IPS-20b (cell line): ENCODE measurements around the gene SIM2.

Experiments
- H3K27ac ChIP-seq: one replicate; pipeline ENCODE4 v1.5.1; 2013; ENCODE audit warnings: low read length
- H3K27me3 ChIP-seq: 2 replicates; pipeline ENCODE4 v1.6.1; 2013; ENCODE audit warnings: mild to moderate bottlenecking, low read length, inconsistent platforms; ENCODE audit not compliant: insufficient read depth
- H3K36me3 ChIP-seq: 2 replicates; pipeline ENCODE4 v1.6.1; 2013; ENCODE audit warnings: low read depth, mild to moderate bottlenecking, inconsistent platforms, low read length, moderate library complexity; ENCODE audit not compliant: insufficient read depth
- H3K4me1 ChIP-seq: 2 replicates; pipeline ENCODE4 v1.6.1; 2013; ENCODE audit warnings: mild to moderate bottlenecking, control low read depth, inconsistent platforms, low read length, moderate library complexity; ENCODE audit not compliant: insufficient read depth
- H3K4me3 ChIP-seq: 2 replicates; pipeline ENCODE4 v1.5.1; 2013; ENCODE audit warnings: mild to moderate bottlenecking, low read length, inconsistent platforms
- H3K9ac ChIP-seq: 2 replicates; pipeline ENCODE4 v1.6.1; 2013; ENCODE audit warnings: low read depth, mild to moderate bottlenecking, inconsistent platforms, low read length, moderate library complexity
- H3K9me3 ChIP-seq: 2 replicates; pipeline ENCODE4 v1.6.1; 2013; ENCODE audit warnings: mild to moderate bottlenecking, low read depth, low read length, inconsistent platforms; ENCODE audit not compliant: insufficient read depth

SIM2 gene

GRCh38 chr21:36762642-36763041, 63.7 kb downstream of the SIM2 start:
- Histone ChIP-seq H3K9ac (no peak overlapping the region), H3K27ac (no peak overlapping the region), H3K9me3 (no peaks in the 10 kb centered on the region), H3K36me3 (no peaks in the 10 kb centered on the region), H3K27me3 (no peaks in the 10 kb centered on the region), H3K4me3 (no peak overlapping the region), H3K4me1 (no peaks in the 10 kb centered on the region)

DNA sequence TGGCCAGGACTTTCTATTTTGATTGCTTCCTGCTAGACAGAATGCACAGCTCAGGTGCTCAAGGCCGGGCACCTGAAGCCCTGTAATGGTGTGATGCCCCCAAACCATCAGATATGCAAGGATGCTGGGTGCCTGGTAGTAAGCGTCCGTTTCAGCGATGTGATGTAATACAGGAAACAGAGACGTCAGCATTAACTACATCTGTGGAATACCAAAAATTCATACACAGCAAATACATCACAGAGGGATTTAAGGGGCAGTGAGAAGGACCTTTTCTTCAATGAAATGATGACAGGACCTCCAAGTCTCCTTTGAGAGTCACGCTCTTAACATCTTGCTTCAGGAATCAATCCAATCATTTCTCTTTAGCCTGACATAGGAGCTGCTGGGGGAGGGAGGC, 64.4 kb downstream of the SIM2 start:
- no peaks in the 10 kb centered on the region for H3K36me3 ChIP-seq
- H3K9ac ChIP-seq, result no peak overlapping the region
- no peaks in the 10 kb centered on the region for H3K4me1 ChIP-seq
- H3K4me3 ChIP-seq, result no peak overlapping the region
- no peaks in the 10 kb centered on the region for H3K27me3 ChIP-seq
- no peak overlapping the region for H3K27ac ChIP-seq
- no peaks in the 10 kb centered on the region for H3K9me3 ChIP-seq

DNA sequence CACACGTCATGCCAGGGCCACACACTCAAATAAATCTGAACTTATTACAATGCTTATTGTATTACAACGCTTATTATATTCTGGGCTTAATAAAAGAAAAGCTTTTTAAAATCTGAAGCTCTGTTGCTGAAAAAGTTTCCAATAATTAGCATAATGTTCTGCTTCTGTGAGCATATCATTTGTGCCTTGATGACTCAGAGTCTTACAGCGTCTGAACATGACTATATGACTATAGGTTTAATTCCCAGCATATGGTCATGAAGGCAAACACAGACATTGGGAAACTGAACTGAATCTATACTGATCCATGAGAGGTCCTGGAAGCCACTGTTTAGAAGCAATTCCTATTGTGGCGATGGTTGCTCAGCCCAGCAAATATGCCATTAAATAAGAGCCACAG, 66.3 kb downstream of the SIM2 start:
- Histone ChIP-seq H3K9me3 (no peaks in the 10 kb centered on the region), H3K27ac (no peak overlapping the region), H3K9ac (no peak overlapping the region), H3K36me3 (no peaks in the 10 kb centered on the region), H3K27me3 (no peaks in the 10 kb centered on the region), H3K4me1 (no peaks in the 10 kb centered on the region), H3K4me3 (no peak overlapping the region)

- Histone ChIP-seq H3K4me1 (no peaks in the 10 kb centered on the region), H3K27ac (no peak overlapping the region), H3K9me3 (no peaks in the 10 kb centered on the region), H3K4me3 (no peak overlapping the region), H3K27me3 (no peaks in the 10 kb centered on the region), H3K36me3 (no peaks in the 10 kb centered on the region), H3K9ac (no peak overlapping the region)
Measured at GRCh38 chr21:36766511-36766910, 67.6 kb downstream of the SIM2 start.

DNA sequence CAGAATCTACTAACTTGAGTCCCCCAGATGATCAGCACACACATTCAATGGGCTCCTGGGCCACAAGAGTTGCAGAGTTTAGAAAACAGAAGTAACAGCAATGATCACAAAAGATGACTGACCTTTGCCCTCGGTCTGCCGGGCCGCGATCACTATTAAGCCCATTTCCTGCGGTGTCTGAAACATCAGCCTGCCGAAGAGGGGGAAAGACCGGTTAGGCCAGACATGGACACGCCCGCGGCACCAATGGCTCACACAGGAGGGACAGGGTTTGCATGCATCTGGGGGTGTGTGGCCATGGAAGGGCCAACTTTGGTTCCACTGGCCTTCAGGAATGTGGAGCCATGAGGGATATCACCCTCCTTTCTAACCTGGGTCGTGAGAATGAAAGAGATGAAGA, 68.2 kb downstream of the SIM2 start:
- no peaks in the 10 kb centered on the region for H3K4me1 ChIP-seq
- H3K9me3 ChIP-seq, result no peaks in the 10 kb centered on the region
- no peaks in the 10 kb centered on the region for H3K27me3 ChIP-seq
- no peak overlapping the region for H3K9ac ChIP-seq
- no peak overlapping the region for H3K4me3 ChIP-seq
- H3K36me3 ChIP-seq, result no peaks in the 10 kb centered on the region
- no peak overlapping the region for H3K27ac ChIP-seq

DNA sequence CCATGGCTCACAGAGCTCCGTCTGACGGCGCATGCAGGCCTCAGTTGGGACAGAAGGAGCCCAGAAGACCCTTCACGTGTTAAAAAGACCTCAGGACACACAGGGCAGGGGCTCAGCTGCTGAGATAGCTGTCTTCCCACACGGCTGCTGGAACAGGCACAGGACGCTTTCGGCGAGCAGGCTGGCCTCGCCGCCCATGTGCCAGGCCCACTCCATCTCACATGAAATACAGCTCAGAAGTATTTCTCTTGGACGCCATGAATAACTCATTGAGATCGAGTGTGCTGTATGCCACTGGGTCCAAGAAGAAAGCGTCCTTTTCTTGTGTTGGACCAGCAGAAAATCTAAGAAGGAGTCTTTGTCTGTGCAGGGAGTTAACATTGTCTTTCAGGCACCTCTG, 69.6 kb downstream of the SIM2 start:
- Histone ChIP-seq H3K27ac (no peak overlapping the region), H3K4me1 (no peaks in the 10 kb centered on the region), H3K4me3 (no peak overlapping the region), H3K27me3 (no peaks in the 10 kb centered on the region), H3K9ac (no peak overlapping the region), H3K9me3 (no peaks in the 10 kb centered on the region), H3K36me3 (no peaks in the 10 kb centered on the region)

DNA sequence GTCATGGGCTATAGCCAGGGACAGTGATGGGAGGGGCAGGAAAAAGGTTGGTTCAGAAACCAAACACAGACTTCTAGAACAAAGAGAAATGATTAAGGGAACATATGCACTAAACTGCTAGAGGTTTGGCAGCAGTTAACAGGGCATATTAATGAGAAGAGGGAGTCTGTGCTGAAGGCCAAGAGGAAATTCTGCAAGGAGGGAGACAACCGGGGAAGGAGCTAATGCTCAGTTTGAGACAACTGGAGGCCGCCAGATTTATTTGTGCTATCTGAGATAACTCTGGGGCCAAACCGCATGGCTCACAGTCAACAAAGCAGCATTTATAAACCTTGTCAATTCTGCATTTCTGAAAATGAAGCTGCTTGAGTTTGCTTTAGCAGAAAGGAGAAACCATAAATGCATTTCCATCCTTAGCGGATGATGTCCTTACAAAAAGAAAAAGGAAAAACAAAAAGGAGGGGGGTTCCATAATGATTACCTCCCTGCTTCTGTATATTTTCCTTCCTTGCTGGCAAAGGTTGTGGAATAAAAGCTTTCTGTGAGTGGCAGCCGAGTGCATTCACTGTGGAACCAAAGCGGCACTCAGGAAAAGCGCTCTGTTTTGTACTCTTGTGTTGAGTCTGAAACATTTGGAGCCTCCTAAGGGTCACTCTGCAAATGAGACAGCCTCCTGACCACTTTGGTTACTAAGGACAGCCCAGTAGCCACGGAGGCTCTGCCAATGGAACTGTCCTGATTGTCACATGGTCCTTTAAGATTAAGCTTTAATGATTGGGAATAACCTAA, 70.3 kb downstream of the SIM2 start:
- H3K4me1 ChIP-seq, result no peaks in the 10 kb centered on the region

GRCh38 chr21:36773117-36773516, 74.2 kb downstream of the SIM2 start:
- Histone ChIP-seq H3K9ac (no peak overlapping the region), H3K4me3 (no peak overlapping the region), H3K27me3 (no peaks in the 10 kb centered on the region), H3K36me3 (no peaks in the 10 kb centered on the region), H3K27ac (no peak overlapping the region), H3K4me1 (no peaks in the 10 kb centered on the region), H3K9me3 (no peaks in the 10 kb centered on the region)

More for the DNA sequence above, 70.3 kb downstream of the SIM2 start:
- Histone ChIP-seq H3K9ac (no peak overlapping the region), H3K9me3 (no peaks in the 10 kb centered on the region), H3K4me3 (no peak overlapping the region), H3K27ac (no peak overlapping the region), H3K36me3 (no peaks in the 10 kb centered on the region), H3K27me3 (no peaks in the 10 kb centered on the region)

- no peaks in the 10 kb centered on the region for H3K9me3 ChIP-seq
- H3K4me3 ChIP-seq, result no peak overlapping the region
- no peaks in the 10 kb centered on the region for H3K27me3 ChIP-seq
Measured at GRCh38 chr21:36773995-36774394, 75.1 kb downstream of the SIM2 start.

DNA sequence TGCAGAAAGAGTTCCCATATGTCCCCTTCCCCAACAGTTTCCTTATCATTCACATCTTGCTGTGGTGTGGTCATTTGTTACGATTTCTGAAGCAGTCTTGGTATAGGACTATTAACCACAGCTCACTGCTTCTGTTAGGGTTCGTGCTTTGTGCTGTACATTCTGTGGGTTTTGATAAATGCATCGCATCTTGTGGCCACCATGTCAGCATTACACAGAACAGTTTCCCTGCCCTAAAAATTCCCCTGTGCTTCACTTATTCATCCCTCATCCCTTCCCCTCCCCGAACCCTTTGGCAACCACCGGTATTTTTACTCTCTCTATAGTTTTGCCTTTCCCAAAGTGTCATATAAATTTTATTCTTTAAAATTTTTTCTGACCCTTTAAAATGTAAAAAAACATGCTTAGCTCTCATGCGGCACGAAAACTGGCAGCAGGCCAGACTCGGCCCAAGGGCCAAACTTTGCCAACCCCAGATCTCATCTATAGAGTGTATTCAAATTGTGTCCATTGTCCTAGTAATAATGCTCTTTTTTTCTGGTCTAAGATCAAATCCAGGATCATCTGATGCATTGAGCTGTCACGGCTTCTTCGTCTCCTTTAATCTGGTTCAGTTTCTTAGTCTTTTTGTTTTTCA, 78.2 kb downstream of the SIM2 start:
- H3K4me1 ChIP-seq, result no peaks in the 10 kb centered on the region
- H3K9me3 ChIP-seq, result peaks cover 19% of the 10 kb centered on the region
- no peak overlapping the region for H3K4me3 ChIP-seq
- H3K27me3 ChIP-seq, result no peaks in the 10 kb centered on the region
- H3K9ac ChIP-seq, result no peak overlapping the region
- H3K36me3 ChIP-seq, result no peaks in the 10 kb centered on the region
- H3K27ac ChIP-seq, result no peak overlapping the region

More at GRCh38 chr21:36773995-36774394, 75.1 kb downstream of the SIM2 start:
- no peaks in the 10 kb centered on the region for H3K36me3 ChIP-seq
- H3K4me1 ChIP-seq, result no peaks in the 10 kb centered on the region
- no peak overlapping the region for H3K9ac ChIP-seq
- no peak overlapping the region for H3K27ac ChIP-seq

GRCh38 chr21:36780861-36781260, 81.9 kb downstream of the SIM2 start:
- no peak overlapping the region for H3K27ac ChIP-seq
- H3K4me3 ChIP-seq, result no peak overlapping the region
- no peaks in the 10 kb centered on the region for H3K36me3 ChIP-seq
- peaks cover 19% of the 10 kb centered on the region for H3K9me3 ChIP-seq
- H3K4me1 ChIP-seq, result no peaks in the 10 kb centered on the region
- H3K27me3 ChIP-seq, result no peaks in the 10 kb centered on the region
- H3K9ac ChIP-seq, result no peak overlapping the region
